AML-193 (cell line): ENCODE results near the gene ERC2.
A peak's percentile ranks its signal among the peaks of the same experiment; 100 is the strongest.

Source experiments
- DNase-seq, 2 experiments: peaks; one replicate each; lab custom pipeline; 2025; lab: John Stamatoyannopoulos, UW

ERC2 gene

DNA sequence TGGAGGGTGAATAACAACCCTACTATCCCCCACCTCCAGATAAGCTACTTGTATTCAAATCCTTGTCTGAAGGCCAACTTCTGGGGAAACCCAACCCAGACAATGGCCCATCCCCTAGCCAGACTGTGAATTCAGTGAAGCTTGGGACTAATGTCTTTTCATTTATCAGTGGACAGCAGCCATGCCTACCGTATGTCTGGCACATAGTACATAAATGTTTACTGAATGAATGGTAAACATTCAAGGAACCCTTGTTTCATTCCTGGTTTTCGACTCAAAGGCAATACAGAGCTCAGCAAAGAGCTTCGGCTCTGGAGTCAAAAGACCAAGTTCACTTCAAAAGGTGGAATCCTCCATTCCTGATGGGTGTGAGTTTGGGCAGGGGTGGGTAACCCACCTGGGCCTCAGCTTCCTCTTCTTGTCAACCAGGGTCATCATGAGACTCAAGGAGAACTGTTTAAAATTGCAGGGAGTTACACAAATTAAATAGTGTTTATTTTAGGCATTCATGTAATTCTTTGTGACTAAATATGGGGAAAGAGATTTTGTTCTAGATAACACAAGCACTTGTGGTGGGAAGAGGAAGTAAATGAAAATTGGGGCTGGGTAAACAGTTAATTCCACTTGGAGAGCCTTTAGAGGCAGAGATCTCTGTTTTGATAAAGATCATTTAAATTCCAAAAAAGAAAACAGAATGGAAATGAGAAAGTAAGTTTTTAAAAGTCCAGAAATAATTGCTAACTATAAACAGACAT is 677.5 kb downstream of the ERC2 start:
- no peak for DNase-seq

DNA sequence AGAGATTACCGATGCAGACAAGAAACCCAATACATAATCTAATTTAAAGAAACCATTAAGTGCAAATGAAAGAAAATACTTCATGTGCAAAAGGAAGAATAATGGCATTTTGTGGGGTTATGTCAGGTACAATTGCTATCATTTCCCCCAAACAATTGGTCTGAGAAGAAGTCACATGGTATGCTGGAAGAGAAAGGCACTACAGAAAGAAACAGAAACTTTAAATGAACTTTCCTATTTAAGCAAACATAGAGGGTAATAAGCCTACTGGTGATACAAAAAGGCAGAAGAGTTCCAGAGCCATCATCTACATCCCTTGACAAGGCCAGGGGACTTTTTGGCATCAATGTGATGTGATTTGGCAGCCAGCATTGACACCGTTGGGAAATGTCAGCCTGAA is 678.8 kb downstream of the ERC2 start:
- DNase-seq, result no peak

- DNase-seq, result no peak
Observed at GRCh38 chr3:55782807-55783206, 685.5 kb downstream of the ERC2 start.

DNA sequence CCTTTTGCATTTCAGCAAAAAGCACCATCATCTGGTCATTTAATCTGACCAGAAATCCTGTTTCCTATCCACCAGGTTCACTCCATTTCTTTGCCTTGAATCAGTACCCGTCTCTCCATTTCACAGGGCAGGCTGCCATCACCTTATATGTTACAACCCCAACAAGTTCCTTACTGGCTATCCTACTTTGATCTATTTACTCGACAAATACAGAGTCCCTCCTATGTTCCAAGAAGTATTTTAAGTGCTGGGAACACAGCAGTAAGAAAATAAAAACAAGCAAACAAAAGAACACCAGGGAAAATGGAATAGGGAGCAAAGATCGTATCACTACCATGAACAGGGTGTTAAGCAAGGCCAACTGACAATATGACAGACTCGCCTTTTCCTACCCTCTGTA is 685.9 kb downstream of the ERC2 start:
- DNase-seq, result no peak

GRCh38 chr3:55780913-55781312 is 687.4 kb downstream of the ERC2 start:
- no peak for DNase-seq

DNA sequence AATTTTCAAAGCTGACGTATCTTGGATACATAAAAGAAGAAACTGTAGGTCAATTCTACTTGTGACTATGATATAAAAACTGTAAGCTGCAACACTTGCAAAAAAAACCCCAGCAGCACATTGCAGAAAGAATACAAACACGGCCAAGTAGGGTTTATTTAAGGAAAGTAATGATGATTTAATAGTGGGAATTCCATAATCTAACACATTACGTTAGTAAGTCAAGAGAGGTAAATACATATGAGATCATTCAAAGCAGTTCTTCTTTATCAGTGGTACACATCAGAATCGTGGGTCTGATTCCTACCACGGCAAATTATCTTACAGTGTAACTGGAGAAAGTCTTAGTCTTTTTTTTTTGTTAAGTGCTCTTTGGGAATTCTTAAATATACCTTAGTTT is 688.7 kb downstream of the ERC2 start:
- DNase-seq, result no peak

- DNase-seq, result no peak
Observed at GRCh38 chr3:55775366-55776154, 692.7 kb downstream of the ERC2 start.

DNA sequence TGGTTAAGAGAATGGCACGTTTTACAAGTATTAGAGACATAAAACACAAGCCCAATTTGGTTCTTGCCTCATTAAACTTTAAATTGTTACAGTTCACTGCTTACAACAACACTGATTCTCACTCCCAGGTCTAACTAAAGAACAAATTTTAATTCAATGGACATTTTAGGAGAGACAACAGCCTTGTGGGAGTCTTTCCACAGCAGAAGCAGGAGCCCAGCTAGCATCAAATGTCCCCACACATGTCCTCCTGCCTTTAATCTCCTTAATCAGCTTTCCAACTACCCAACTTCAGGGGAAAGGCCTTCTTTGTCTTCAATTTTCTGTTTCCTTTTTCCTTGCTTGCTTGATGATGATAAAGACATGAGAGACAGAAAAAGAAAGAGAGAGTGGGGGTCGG is 693.4 kb downstream of the ERC2 start:
- DNase-seq, result no peak

DNA sequence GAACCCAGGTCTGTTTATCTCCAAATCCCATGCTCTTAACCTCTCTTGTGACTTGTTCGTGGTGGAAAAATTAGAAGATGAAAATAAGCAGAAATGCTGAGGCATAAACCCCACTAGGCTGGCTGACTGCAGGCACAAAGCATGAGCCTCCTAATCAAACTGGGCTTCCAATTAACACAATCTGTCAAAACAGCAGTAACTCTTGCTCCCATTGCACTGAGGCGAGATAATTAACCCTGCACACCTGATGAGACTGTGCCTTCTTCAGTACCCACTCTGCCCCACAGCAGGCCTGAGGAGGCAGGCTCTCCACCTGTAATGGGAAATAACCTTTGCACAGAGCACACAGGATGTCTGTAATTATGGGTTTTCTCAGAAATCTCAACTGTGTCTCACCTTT is 696.8 kb downstream of the ERC2 start:
- DNase-seq, result no peak

DNA sequence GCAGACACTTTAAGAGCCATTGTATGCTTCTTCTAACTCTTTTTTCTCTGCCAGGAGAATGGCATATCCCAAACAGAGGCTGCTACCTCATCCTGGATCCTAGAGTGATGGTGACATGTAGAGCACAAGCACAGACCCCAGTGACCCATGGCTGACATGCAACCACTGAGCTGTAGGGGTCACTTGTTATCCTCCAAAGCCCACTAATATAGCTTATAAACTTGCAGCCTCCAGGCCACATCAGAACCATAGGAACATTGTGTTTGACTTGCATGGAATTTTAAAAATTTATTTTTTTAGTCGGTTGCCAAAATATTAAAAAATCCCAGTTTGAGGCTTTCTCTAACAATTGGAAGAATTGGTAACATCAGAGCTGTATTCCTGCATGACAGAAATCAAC is 698.2 kb downstream of the ERC2 start:
- no peak for DNase-seq

DNA sequence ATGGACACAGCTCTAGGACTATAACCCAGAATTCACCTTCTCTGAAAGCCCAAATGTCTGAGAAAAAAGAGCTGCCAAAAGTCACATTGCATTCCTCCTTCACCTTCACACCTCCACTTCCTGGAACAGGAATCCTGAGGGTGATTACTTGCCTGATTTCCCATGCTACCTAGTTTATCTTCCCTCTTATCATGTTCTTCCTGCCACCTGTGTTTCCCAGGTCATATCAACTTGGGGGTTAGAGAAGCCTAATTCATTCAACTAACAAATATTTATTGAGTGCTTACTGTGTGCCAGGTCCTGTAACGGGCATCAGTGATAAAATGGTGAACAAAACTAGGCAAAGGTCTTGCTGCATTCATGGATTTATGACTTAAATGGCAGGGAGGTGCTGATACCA is 701.5 kb downstream of the ERC2 start:
- DNase-seq, result no peak

GRCh38 chr3:55765906-55766701 is 702.2 kb downstream of the ERC2 start:
- no peak for DNase-seq

GRCh38 chr3:55765398-55765797 is 702.9 kb downstream of the ERC2 start:
- DNase-seq, result no peak

DNA sequence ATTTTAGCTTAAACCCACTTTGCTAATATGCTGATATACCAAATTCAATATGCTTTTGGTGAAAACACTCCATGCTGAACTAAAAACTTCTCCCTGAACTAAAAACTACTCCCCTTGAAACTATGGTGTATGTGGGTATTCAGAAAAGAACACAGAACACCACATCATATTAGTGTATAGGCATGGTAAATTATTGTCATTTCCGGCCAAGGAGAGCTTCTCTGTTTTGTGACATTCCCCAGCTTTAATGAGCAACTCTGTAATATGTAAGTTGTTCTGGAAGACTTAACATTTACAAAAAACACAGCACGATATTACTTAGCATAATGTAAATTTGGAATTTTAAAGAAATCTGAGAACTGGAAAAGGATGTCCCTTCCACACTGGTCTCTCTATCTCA is 711.3 kb downstream of the ERC2 start:
- no peak for DNase-seq

DNA sequence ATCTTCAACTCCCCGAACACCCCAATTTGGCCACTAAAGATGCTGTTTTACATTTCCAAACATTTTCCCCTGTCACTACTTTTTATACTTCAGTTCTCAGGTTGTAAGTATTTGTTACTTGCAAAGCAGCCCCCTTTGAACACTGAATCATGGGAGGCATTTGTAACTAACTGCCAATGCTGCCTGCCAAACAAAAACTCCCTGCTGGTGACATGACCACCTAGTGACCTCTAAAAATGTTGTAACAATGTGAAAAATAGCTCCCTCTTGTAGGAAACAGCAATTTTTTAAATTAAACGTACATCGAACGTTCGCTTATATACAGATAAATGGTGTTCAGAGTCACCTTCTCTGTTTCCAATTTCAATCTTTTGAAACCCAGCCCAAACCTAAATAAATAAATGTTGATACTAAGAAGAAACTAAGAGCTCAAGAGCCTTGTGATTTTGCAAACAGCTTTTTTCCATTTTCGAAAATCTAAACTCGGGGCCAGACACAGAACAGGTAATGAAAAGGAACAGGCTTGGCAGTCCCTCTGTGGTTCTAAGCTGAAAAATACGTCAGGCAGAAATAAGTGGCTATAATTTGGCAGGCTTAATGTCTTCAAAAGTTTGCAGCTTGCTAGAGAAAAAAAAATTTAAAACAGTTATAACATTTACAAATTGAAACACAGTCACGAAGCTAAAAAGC is 712.6 kb downstream of the ERC2 start:
- no peak for DNase-seq

DNA sequence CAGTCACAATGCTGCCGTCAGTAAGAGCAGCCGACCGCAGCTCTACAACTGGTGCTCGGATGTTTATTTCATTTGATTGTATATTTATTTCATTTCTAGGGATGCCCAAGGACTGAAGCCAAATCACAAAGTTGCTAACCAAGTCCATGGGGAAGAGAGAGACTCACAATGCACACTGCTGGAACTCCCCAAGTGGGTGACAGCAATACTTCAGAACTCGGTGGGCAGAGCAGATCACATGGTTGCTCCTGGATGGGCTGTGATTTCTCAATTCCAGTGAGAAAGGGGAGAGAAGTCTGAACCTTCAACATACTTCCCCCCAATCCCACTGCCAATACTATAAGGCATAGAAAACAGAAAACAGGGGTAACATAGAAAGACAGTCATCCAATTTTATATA is 715.4 kb downstream of the ERC2 start:
- no peak for DNase-seq

GRCh38 chr3:55751730-55752129 is 716.5 kb downstream of the ERC2 start:
- no peak for DNase-seq

DNA sequence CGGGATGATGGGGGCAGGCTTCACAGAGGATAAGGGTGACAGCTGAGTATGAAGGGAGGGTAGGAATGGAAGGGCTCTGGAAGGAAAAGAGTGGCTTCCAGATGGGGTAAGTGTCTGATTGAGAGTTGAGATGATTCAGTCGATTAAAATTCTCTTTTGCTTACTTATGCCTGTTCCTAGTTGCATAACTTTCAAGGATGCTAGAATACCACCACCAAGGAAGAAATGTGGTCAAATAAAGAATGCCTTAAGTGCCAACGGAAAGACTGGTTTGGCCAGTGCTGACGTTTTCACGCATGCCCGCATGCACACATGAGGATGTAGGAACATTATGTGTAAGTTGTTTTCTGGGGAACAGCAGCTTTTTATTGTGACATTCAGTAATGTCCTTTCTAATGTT is 717.7 kb downstream of the ERC2 start:
- no peak for DNase-seq

DNA sequence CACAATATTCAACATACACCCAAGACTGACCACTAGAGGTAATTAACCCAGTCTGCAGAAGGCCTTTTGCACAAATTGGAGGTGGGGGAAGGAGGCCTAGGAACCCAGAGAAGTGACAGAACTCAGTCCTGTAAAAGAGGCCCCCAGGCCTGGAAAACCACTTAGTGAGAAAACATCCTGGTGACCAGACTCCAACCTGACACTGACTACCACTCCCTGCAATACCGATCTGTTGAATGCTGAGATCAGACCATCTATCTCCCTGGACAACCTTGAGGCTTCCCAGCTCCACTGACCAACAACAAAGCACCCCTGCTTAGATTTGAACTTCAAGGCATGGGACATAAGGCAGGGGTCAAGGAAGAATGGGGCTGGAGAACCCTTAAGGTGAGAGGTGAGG is 719.2 kb downstream of the ERC2 start:
- no peak for DNase-seq

- DNase-seq, result peak in 1 of 2 experiments; percentile 23
Observed at GRCh38 chr3:55746808-55747413, 721.4 kb downstream of the ERC2 start.

GRCh38 chr3:55742832-55743136 is 725.5 kb downstream of the ERC2 start:
- no peak for DNase-seq
